Stimulated activated CD4-positive, alpha-beta T cell treated with anti-CD3 and anti-CD28 coated beads, Interleukin-2, amount 100 ng/mL, for 4 hours (primary cell): ENCODE data around the gene TRIM40.

Experiments used
- DNase-seq: peaks from one replicate; pipeline ENCODE4 v3.0.0-alpha.2; 2020; ENCODE audit warnings: low read depth

Gene TRIM40

DNA sequence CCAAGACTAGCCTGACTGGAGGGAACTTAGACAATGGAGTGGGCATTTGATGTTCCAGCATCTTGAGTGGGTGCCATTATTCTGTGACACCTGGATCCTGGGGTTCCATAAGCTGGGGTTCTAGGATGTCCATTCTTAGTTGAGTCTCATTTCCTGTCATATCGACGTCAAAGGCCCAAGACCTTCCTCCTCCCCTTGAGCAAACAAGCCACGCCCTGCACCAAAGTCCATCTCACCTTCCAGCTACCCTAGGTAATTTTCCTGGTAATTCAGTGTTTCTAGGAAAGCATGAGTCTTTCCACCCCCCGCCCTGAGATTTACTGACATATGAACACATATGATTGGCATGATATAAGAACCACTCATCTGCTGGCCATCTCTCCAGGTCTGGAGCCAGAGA lies at the start of gene TRIM40:
TRIM40 (plus strand) TSS at position 384 of the 400 bp plus-strand sequence. CDS start 897 bp downstream, outside the sequence.
- DNase-seq: no peak

DNA sequence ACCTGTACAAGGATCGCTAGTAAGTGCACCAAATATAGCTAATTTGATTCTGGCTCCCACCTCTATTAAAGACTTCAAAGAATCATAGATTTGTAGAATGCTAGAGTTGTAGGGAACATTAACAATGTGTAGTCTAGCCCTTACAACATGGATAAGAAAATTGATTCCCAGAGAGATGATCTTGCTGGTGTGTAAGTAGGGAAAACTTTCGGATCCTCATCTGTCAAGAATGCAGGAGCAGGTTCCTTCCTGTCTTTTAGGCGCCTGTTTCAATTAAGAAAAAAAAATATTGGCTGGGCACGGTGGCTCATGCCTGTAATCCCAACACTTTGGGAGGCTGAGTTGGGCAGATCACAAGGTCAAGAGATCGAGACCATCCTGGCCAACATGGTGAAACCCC lies 48.1 kb upstream of the TRIM40 start:
- no peak for DNase-seq

DNA sequence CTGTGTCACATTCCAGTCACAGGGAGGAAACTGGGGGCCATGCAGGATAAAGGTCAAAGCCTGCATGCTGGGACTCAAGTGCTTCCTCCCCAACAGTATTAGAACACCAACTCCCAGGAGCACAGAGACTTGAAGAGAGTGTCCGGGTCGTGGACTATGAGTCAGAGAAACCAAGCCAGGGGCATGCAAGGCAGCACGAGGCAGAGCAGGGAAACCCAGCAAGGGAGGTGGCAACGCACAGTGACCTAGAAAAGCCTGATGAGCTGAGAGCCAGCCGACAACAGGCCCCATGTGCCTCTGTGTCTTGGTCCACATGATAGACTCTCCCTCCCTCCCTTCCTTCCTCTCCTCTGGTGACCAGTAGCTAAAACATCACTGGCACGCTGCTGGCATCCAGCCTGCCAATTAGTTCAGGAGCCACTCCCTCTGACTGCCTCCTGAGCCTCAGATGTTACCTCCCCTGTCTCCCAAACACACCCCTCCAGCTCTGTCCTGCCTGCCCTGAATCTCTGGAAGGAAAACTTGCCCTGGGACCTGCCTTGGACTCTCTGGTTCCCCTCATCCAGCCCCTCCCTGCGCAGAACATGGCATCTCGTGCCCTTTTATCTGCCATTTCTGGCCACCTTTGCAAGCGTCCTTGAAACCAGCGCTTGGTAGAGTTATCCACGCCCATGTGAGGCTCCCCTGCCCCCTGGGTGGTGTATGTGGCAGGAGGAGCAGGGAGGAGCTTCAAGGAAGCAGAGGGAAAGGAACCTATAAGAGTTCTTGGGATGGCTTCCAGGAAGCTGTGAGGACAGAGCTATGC lies 44.2 kb upstream of the TRIM40 start:
- DNase-seq: no peak

GRCh38 chr6:30092852-30093543 lies 42.9 kb upstream of the TRIM40 start:
- DNase-seq: no peak

DNA sequence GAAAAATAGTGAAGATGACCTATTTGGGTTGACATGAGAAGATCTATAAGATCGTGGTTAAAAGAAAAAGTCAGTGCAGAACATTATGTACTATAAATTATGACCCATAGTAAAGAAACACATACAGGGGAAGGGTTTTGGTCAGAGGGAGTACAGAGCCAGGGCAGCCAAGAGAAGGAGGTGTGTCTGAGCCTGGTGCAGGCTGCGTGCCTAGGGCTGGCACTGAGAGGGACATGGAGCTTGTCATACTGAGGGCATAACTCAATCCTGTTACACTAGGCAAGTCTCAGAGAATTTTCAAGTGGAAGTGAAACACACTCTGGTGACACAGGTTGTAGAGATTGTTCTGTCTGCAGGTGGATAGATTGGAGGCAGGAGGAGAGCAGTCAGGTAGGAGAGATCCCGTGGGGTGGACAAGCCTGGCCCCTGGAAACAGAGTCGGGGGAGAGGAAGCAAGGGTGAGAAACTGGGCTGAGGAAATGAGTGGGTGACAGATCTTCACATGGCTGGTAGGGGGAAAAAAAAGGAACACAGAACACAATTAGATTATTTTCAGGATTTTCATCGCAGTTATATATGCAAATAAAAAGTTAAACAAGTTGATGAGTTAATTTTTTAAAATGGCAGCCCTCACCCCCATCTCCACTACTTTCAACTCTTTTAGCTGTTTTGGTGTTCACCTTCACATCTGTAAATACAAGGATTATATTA lies 41.8 kb upstream of the TRIM40 start:
- DNase-seq: no peak

DNA sequence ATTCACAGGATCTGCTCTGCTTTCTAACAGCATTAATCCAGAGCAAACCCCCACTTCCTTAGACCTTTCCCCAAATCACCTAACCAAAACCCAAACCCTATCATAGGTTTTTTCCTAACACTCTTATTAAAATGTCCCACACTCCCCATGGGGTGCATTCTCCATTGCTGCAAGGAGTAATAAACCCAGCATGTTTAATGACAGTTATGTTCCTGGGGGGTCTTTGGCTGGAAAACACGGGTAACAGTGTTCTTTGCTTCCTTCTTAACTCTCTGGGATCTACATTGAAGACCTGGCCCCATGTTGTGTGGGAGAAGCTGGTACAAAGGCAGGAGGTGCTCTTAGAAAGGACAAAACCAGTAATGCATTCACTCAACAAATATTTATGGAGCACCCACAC lies 39.1 kb upstream of the TRIM40 start:
- no peak for DNase-seq

GRCh38 chr6:30097902-30098768 lies 37.8 kb upstream of the TRIM40 start:
- DNase-seq: no peak

- no peak for DNase-seq
These were observed 35.8 kb upstream of the TRIM40 start for GRCh38 chr6:30100154-30100553.

DNA sequence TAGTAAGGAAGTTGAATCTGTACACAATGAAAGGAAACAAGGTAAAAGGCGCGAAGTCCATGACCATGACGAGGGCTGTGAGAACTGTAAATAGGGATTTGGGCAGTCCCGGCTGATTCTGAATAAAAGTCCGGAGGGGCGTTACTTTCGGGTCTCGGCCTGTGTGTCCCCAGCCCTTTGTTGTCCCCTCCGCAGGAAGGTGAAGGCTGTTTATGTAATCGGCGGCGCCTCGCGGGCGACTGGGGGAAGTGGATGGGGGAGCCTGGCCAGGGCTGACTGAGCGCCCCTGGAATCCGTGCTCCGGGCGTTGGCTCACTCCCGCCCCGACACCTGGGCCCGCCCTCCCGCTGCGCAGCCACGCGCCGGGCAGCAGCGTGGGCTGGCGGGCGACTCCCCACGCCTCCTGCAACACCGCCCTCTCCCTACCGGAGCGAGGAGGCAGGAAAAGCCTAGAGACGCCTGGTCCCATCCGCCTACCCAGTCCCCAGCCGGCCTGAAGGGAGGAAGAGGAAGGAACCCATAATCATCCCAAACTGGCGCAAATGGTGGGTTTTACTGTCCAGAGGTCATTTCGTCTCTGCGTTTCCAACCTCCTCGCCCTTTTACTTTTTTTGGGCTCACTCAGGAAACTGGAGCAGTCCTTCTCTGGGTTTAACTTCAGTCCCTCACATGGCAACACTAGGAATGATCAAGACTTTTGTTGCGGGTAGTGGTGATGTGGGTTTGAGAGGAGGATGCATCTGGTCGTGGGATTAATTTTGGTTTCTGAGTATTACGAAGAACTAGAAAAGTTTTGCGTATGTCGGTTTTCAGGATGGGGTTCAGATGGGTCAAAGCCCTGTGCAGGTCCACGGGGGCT lies 35.1 kb upstream of the TRIM40 start:
- no peak for DNase-seq

DNA sequence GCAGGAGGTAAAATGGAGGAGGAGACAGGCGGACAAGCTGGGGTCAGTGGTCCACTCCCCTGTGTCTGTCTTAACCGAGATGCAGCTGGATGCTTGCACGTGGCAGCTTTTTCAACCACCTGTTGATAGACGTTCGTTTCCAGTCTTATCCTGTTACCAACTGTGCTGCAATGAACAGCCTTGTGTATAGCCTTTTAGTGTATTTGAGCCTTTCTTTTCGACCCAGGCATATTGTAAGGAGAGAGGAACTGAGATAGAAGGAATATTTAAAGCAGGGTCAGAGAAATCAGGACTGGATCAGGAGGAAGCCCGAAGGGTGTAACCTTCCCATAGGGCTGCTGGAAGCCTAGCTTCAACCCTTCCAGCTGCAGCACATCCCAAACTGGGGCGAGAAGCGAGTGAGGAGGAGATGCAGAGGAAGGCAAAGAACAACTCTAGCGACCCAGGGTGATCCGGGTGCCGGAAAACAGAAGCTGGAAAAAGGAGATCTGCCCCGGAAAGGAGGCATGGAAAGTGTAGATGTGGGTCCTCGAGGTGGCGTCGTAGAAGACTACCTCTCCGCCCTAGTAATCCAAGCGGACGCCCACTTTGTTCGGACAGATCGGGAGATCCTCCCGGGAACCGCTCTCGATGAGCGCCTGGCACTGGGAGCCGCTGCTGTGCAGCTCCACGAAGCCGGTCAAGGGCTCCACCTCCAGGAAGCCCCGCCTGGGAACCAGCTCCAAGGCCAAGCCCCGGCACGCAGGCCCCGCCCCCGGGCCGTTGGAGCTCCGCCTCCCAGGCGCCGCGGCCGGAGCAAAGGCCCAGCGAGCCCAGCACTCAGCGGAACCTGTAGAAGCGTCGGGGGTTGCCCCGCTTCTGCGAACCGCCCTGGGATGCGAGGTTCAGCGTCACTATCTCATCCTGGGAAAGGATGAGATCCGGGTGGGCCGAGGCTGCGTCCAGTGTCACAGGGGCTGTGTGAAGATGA lies 34.2 kb upstream of the TRIM40 start:
- peak; percentile 41 for DNase-seq

- no peak for DNase-seq
These were observed 33.4 kb upstream of the TRIM40 start for GRCh38 chr6:30102414-30102969.

- peak; percentile 76 for DNase-seq
These were observed 32.7 kb upstream of the TRIM40 start for GRCh38 chr6:30102970-30103871.

DNA sequence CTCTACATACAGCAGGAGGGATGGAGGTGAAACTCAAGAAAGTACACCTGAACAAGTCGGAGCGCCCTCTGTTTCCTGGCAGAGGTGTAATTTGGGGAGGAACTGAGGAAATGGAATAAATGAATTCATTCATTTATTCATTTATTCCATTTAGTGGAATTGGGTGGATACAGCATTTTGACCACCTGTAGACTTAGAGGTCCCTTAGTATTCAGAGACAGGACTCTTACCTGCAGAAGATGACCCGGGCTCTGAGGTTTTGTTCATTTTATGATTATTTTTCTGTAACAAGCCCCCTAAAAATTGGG lies 32.1 kb upstream of the TRIM40 start:
- DNase-seq: no peak

GRCh38 chr6:30104661-30105060 lies 31.3 kb upstream of the TRIM40 start:
- DNase-seq: no peak

GRCh38 chr6:30111266-30111856 lies 24.6 kb upstream of the TRIM40 start:
- no peak for DNase-seq

DNA sequence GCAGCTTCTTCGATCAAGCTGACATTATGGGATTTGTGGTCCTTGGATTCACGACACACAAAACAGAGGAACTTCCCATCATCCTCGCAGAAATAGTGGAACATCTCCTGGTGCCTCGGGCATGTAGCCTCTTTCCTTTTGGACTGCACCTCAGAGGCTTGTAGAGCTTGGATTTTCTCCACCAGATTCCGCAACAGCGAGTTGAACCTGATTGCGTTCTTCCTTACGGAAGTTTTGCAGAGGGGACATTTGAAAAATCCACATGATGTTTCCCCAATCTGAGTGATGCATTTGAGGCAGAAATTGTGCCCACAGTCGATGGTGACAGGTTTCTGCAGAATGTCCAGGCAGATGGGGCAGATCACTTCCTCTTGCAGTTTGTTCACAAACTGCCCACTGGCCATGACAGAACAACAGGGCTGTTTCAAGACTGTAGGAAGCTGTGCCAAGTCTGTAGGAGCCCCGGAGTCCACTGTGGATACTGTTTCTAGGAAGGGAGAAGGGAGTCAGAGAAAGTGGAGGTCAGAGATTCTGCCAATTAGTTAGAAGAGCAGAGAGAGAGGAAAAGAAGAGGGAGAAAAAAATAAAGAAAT lies 23.4 kb upstream of the TRIM40 start:
- DNase-seq: no peak

- no peak for DNase-seq
These were observed 22.8 kb upstream of the TRIM40 start, which contains the start of gene TRIM31 for GRCh38 chr6:30113003-30113759. Gene TRIM31 (minus strand): TSS chr6:30113090. CDS start chr6:30112805, 285 bp downstream.
